ENCODE results near the gene RPS28.
"Not testable (repeated sequence)": the region's sequence is repeated elsewhere in the genome, so short reads cannot be mapped to it uniquely, and the experiment has no call there.

The RPS28 gene

DNA sequence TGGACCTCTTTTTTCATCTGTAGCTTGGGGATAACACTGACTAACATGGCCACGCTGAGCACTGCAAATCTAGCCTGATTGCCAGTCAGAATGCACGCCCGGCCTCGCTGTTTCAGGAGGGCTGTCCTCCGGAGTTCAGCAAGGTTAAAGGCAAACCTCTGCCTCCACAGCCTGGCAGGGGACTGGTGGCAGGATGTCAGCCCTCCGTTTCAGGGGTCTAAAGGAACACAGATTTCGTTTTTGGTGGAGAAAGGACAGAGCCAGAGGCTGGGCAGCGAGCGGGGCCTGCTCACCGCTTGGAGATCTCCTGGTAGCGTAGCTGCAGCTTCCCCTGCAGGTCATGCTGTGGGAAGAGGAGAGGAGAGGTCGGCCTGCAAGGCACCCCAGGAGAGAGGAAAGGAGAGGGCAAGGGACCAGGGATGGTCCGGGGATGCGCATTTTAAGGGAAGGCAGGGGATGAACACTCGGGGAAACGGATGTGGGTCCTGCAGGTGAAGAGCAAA, 681 bp upstream of the RPS28 start:
- FAIRE-seq: no peak

DNA sequence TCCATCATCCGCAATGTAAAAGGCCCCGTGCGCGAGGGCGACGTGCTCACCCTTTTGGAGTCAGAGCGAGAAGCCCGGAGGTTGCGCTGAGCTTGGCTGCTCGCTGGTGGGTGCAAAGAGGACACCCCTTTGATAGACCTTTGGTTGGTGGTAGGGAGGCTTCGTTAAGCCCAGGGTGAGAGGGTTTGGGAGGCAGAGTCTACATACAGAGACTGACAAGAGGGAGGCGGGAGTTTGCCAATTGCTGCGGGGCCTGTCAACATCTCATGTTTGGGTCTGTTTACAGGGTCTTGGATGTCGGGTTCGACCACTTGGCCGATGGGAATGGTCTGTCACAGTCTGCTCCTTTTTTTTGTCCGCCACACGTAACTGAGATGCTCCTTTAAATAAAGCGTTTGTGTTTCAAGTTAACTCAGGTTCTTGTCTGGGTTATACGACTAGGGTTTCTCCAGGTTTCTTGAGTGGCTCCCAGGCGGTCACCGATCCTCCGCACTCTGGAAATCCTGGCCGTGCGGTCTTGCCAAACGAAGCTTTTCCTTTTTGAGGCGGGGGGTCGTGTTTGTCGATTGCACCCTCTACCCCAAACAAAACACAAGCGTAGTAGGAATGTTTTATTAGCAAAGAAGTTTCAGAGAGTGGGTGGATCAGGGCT, 816 bp downstream of the RPS28 start:
- FAIRE-seq: no peak

DNA sequence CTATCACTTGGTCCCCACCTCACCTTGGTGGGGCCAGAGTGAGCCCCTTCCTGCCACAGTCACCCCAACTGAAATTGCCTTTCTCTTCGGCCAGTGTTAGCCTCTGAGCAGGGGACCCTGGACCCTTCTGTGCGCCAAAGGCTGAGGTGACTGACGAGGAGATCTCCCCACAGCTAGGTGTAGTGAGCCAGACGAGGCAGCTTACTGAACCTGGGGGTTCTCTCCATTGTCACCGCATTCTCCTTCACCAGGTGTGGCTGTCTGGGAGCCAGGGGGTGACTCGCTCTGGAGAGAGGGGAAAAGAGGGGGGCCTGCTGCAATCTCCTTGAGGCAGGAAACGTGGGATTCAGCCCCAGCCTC, 1.3 kb downstream of the RPS28 start:
- FAIRE-seq: no peak

DNA sequence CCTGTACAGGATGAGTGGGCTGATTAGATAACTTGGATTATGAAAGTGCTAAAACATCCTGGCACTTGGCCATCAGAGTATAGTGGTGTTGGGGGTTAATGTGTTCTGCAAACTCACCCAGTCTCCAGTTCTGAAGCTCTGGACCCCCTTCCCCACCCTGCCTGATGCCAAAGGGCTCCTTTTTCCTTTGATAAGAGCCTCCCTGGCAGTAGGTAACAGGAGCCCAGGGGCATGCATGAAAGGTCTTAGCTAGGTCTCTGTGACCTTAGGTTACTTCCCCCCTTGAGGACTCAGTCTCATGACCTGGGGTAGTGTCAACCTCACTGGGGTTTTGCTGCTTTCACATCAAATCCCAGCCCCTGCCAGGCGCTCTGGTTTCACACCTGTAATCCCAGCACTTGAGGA, 2.5 kb downstream of the RPS28 start:
- FAIRE-seq: no peak

DNA sequence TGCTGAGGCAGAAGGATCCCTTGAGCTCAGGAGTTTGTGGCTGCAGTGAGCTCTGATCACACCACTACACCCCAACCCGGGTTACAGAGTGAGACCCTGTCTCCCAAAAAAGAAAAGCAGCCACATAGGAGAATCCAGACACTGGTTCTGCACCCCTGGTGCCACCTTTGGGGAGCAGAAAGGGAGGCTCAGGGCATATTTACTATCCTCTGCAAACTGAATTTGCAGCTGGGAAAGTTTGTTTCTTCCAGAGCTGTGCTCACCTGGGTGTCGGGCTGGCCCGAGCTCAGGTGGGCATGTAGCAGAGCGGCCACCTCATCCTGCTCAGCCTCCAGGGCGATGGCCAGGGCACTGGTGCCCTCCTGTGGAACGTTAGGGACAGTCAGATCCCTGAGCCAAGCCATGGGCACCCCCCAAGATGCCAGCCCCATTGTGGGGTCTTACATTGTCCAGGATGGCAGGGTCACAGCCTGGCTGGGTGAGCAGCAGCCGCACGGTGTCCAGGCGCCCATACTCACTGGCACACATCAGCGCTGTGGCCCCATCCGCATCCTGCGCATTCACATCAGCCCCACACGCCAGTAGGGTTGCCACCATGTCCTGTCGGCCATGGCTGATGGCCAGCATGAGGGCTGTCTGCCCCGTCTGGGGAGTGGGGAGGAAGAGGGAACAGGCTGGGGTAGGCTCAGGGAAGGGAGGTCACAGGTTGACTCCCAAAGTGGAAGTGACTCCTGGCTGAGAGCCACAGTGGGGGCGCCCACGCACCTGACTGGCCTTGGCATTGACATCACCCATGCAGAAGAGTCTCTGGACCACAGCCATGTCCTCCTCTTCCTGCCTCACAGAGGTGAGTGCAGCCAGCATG, 3.1 kb downstream of the RPS28 start:
- FAIRE-seq: no peak

DNA sequence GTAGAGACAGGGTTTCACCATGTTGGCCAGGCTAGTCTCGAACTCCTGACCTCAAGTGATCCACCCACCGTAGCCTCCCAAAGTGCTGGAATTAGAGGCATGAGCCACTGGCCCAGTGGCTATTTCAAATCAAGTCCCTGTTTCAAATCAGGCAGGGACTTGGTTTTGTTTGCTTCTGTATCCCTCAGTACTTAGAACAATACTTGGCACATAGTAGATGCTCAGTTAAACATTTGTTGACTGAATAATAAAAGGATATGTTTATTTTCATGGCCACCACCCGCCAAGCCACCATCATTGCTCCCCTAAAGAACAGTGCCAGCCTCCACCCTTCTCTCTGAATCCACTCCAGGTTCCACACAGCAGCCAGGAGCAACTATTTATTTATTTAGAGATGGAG, 4.2 kb downstream of the RPS28 start:
- no peak for FAIRE-seq

DNA sequence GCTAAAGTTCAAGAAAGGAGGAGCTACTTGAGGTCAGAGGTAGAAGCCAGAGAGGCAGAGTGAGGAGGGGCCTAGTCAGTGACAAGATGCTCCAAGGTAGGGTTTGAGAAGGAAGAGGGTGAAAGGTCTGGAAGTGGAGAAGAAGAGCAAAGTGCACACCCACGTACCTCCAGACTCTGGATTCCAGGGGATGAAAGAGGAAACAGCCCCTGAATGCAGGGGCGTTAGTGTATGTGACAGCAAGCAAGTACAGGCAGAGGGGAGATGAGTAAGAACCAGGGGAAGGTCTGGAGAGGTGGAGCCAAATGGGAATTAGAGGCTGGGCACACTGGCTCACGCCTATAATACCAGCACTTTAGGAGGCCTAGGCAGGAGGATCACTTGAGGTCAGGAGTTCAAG, 8.7 kb downstream of the RPS28 start:
- FAIRE-seq: no peak

DNA sequence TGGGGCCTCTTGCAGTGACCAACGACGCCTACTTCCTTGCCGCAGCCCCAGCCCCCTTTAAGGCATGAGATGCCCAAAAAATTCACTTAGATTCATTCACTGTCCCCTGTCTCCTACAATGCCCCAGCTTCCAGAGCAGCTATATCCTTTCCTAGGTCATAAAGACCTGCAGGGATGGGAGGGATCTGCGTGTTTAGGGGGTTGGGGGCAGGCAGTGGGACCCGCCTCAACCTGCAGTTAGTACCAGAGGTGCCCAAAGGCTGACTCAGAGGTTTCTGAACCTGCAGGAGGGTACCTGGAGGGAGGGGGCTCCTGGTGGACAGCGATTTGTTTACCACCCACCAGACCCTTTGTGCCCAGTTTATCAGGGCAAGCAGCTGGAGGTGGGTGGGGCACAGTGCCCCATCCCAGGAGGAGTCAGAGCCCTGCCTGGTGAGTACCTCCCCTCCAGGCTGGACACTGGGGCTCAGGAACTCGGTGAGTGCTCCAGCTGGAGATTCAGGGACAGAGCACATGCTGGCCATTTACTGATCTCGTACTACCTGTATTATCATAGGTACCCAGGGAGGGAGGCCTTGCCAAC, 10.1 kb downstream of the RPS28 start:
- no peak for FAIRE-seq

DNA sequence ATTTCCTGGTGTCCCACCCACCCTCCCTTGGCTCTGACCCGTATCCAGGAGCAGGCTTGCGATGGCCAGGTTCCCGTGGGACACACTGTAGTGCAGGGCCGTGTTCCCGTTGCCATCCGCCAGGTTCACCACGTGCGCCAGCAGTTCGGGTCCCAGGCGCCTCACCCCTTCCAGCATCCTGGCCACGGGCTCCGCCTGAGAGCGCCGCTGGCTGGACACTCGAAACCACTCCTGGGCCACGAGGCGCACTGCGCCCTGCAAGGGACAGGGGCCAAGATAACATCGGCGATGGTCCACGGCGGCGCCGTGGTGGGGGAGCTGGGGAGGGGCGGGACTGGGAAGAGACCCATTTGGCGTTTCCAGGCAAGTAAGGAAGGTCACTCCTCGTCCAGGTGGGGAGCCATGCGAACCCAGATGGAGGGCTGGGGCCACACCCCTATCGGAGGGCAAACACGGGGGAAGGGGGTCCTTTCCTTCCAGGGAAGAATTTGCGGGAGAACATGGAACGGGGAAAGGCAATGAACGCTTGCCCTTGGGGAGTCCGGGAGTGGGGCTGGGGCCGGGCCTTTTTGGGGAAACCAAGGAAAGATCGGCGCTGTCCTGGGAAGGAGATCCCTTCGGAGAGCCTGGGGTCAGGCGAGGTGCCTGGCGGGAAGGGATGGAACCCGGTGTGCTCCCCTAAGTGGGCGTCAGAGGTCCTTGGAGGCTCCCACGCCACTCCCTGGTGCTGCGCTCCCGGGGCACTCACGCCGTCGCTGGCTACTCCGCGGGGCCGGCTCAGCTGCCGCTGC, 11.9 kb downstream of the RPS28 start:
- no peak for FAIRE-seq

DNA sequence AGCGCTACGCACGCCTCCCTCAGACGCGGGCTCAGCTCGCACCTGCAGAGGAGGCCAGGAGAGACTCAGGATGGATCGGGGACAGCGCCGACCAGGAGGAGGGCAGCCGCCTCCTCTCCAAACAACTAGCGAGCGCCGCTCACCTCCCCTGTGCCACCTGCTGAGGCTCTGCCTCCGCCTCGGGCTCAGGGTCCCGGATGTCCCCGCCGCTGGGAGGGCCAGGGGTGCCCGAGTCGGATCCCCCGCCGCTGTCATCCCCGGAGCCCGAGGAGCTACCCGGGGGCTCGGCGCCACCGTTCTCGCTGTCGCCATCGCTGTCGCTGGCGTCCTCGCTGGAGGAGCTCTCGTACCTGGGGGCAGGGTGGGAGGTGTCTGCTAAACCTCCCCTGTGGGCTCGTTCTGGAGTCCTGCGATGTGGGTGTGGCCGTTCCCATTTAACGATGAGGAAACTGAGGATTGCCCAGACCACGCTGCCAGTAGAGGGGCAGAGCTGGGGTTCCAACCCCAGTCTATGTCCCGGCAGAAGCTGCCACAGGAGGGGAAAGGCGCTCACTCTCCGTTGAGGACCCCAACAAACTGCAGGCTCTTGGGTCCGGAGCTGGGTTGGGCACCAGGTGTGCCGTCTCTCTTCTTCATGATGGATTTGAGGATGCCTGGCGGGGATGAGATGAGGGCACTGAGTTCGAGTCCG, 12.6 kb downstream of the RPS28 start:
- FAIRE-seq: no peak

DNA sequence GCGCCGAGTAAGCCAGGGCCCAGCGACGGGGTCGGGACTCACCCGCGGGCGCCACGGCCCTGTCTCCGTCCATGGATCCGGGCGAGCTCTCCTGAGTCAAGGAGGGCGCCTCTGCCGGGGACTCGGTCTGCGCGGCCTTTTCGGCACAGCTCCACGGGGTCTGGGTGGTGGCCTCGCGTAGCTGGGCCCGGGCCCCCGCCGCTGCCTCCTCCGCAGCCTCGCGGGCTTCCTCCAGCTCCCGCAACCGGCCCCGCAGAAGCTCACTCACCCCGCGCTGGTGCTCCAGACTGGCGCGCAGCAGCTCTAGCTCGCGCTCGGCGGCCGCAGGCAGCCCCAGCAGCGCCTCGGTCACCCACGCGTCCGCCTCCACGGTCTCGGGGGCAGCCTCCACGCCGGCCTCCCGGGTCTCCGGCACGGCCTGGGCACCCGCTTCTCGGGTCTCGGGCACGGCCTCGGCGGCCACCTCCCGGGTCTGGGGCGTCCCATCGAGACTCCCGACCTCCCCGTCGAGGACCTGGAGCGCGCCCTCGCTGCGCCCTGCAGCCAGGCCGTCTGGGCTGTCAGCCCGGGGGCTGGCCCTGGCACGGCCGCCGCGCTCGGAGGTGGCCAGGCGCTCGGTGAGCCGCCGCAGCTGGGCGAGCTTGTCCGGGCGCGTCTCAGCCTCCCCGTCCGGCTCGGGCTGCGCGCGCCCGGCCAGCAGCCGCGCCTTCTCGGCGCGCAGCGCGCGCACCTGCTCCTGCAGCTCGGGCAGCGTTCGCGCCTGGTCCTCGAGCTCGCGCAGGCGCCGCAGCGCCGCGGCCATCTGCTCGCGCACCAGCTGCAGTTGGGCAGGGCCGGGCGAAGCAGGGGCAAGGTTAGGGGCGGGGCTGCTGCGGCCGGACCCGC, 13.4 kb downstream of the RPS28 start:
- FAIRE-seq: no peak

DNA sequence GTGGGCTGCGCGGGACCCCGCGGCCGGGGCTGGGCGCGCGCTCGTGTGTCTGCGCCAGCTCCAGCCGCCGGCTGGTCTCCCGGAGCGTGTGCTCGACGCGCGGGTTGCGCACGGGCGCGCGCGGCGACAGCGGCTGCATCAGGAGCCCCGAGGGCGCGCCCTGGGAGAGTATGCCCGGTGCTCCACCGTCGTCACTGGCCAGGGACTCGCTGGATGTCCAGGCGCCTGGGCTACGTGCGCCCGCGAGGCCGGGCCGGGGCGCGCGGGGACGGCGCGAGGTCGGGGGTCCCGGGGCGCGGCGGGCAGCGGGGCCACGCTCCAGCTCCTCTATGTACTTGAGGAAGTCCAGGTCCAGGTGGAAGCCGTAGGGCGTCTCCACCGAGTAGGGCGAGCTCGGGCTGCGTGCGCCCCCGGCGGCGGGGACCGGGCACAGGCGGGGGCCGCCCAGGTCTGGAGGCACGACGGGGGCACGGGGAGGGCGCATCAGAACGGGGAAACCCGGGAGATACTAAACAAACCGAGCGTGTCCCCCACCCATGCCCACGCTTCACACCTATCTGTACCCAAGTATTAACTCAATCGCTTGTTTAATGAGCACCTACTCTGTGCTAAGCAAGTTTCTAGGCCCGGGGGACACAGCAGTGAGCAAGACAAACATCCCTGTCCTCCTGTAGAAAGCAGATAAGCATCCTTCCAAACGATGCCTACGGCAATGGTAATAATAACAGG, 14.2 kb downstream of the RPS28 start:
- no peak for FAIRE-seq

DNA sequence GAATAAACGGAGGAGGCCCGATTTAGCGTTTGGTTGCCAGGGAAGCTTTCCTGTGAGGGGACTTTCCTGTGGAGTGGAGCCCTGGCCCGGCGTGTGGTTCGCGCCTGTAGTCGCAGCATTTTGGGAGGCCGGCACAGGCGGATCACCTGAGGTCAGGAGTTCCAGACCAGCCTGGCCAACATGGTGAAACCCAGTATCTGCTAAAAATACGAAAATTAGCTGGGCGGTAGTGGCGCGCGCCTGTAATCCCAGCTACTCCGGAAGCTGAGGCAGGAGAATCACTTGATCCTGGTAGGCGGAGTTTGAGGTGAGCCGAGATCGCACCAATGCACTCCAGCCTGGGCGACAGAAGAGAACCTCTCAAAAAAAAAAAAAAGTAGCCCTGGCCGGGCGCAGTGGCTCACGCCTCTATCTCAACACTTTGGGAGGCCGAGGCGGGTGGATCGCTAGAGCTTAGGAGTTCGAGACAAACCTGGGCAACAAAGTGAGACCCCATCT, 14.8 kb downstream of the RPS28 start:
- no peak for FAIRE-seq

DNA sequence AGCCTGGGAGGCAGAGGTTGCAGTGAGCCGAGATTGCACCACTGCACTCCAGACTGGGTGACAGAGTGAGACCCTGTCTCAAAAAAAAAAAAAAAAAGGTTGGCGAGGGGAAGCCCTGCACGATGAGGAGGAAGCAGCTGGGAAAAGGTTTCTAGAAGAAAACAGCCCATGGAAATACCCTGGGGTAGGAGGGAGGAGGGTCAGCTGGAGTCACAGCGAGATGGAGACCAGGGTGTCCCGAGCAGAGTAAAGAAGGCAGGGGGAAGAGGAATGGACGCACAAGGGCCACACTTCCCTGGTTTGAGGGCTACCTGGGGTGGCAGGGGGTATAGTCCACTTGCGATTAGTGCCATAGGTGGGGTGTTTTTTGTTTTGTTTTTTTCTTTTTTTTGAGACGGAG, 15.4 kb downstream of the RPS28 start:
- FAIRE-seq: no peak

DNA sequence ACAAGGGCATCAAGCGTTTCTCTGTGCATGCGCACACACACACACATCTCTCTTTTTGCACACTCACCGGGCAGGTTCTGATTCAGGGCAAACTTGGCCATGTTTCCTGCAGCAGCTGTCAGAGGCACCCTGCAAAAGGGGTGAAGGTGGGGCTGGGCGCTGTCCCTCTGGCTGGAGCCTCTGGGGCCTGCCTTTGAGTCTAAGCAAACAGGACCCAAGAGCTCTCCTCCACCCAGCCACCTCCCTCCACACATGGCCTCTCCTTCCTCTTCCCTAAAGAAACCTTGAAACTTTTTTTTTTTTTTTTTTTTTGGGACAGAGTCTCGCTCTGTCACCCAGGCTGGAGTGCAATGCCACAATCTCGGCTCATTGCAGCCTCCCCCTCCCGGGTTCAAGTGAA, 16.4 kb downstream of the RPS28 start:
- no peak for FAIRE-seq

DNA sequence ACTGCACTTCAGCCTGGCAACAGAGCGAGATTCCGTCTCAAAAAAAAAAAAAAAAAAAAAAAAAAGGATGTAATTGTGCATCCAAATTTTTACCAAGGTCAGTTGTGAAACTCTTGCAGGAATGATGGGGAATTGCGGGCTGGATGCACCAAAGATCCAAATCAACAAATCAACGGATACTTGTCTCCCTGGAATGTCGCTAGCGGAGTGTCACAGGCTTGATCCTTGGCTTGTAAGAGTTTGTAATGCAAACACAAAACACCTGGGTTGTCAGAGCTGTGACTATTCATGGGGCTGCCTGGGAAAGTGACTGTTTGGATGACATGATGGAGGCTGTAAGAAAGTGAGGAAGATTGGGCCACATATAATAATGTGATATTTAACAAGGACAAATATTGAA, 17.5 kb downstream of the RPS28 start:
- no peak for FAIRE-seq

DNA sequence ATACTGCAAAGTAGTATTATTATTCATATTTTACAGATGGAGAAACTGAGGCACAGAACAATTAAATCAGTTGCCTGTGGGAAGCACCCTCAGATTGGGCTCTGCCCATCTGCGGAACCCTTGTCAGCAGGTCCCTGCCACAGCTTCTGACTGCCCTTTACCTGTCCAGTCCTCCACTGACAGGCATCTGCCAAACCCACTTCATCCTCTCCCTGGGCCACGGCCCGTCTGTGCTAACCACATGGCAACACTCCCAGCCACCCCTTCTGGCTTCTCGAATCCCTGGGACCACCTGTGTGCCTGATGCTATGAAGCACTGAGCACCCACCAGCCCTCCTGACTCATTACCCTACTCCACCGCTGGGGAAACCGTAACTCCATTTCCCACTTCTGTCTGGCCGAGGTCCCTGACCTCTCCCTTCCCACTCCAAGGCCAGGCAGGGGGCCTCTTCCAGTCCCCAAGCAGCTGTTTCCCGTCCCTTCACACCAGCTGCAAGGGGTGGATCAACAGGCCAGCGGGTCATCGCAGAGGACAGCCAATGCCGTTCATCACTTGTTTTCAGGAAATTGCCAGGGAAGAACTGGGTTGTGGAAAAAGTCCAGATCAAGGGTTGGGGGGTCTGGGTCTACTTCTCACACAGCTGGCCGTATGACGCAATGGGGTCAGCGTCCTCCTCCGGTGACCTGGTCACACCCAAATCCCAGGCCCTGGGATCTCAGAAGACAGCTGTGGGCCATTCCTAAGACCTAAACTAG, 19.2 kb downstream of the RPS28 start:
- FAIRE-seq: no peak

DNA sequence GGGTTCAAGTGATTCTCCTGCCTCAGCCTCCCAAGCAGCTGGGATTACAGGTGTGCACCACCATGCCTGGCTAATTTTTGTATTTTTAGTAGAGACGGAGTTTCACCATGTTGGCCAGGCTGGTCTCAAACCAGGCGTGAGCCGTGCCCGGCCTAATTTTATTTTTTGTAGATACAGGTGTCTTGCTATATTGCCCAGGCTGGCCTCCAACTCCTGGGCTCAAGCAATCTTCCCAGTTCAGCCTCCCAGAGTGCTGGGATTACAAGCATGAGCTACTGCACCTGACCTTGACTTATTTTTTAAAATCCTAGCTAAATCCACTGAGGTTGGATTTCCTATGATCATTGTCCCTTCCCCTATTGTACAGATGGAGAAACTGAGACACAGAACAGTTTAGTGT, 20.2 kb downstream of the RPS28 start:
- FAIRE-seq: not testable (repeated sequence)

DNA sequence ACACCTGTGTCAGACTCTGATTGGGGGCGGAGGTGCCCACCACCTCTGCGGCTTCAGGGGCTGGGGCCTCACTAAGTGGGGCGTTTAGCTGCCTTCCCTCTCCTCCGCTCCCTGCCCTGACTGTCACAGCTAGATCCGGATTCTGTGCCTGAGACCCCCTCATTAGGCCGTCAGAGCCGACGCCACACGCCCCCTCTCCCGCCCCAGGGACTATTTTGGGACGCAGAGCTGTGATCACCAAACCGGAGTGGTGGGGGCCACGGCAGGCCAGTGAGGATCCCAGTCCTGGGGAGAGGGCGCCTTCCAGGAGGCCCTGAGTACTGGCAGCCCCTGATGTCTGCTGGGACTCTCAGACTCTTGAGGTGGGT, 21.0 kb downstream of the RPS28 start:
- FAIRE-seq: no peak

Measured in A204.1 (cell line).